A673 (cell line): ENCODE results near the gene SOCS3. TPM values are rescaled to one million over a fixed set of nuclear protein-coding genes. Genes with fewer than 3 reads are reported as not detected.

Experiments
- BruUV-seq: library from RNA; stranded (reverse); fragments of 400-500 nt; replicated peaks from 2 replicates; lab custom pipeline; 2021; lab: Mats Ljungman, UMichigan
- CTCF ChIA-PET: fragments of 300-600 bp; sonication (Branson Sonifier 250); formaldehyde crosslinking; loops from one replicate; lab custom pipeline; 2022; ENCODE audit warnings: antibody characterized with exemption; lab: Charles Lee
- POLR2A ChIA-PET: fragments of 300-600 bp; sonication (Branson Sonifier 250); formaldehyde crosslinking; loops from one replicate; lab custom pipeline; 2022; ENCODE audit warnings: antibody characterized with exemption; ENCODE audit not compliant: low non-redundant PET; lab: Charles Lee
- DNase-seq: peaks from one replicate; pipeline ENCODE4 v3.0.0-alpha.2; 2015; ENCODE audit warnings: low spot score
- H3K27ac ChIP-seq: fragments of 200-600 bp; sonication (generic); 2 replicates; pipeline ENCODE4 v1.5.1; 2016; ENCODE audit warnings: mixed run types, low read depth, mild to moderate bottlenecking, mixed read lengths, antibody characterized with exemption, low read length; ENCODE audit not compliant: poor library complexity, severe bottlenecking
- H3K27me3 ChIP-seq: fragments of 200-600 bp; sonication (generic); replicated peaks from 2 replicates; pipeline ENCODE4 v1.6.1; 2017; ENCODE audit warnings: mixed run types, low read depth, mild to moderate bottlenecking, mixed read lengths, antibody characterized with exemption, low read length; ENCODE audit not compliant: insufficient read depth, poor library complexity
- H3K36me3 ChIP-seq: fragments of 200-600 bp; sonication (generic); 2 replicates; pipeline ENCODE4 v1.6.1; 2016; ENCODE audit warnings: mixed run types, mild to moderate bottlenecking, mixed read lengths, antibody characterized with exemption, low read length; ENCODE audit not compliant: insufficient read depth, poor library complexity, severe bottlenecking
- H3K4me1 ChIP-seq: fragments of 200-600 bp; sonication (generic); 2 replicates; pipeline ENCODE4 v1.6.1; 2017; ENCODE audit warnings: mixed run types, mild to moderate bottlenecking, mixed read lengths, antibody characterized with exemption, low read length; ENCODE audit not compliant: insufficient read depth, poor library complexity, severe bottlenecking
- H3K4me3 ChIP-seq: fragments of 200-600 bp; sonication (generic); 2 replicates; pipeline ENCODE4 v1.5.1; 2016; ENCODE audit warnings: low read depth, mixed run types, mild to moderate bottlenecking, mixed read lengths, low read length; ENCODE audit not compliant: poor library complexity, severe bottlenecking
- H3K9me3 ChIP-seq: fragments of 200-600 bp; sonication (generic); 2 replicates; pipeline ENCODE4 v1.6.1; 2016; ENCODE audit warnings: mixed run types, low read depth, mild to moderate bottlenecking, mixed read lengths, antibody characterized with exemption, low read length; ENCODE audit not compliant: poor library complexity, severe bottlenecking
- EZH2 ChIP-seq: fragments of 200-600 bp; sonication (generic); IDR thresholded peaks from 2 replicates; pipeline ENCODE4 v1.6.1; 2017; ENCODE audit warnings: borderline replicate concordance, low read depth, mild to moderate bottlenecking, mixed read lengths, antibody characterized with exemption, low read length; ENCODE audit not compliant: poor library complexity, severe bottlenecking
- intact Hi-C: fragments of 100-400 bp; cut with micrococcal nuclease; formaldehyde crosslinking; loops from one replicate; pipeline ENCODE4 v1.10.0; 2022; ENCODE audit not compliant: unreplicated experiment
- total RNA-seq: library from RNA; stranded (reverse); gene quantifications from 2 replicates; pipeline ENCODE4 v1.2.3, GENCODE V29; 2021
- TF ChIP-seq, protein P1 (sequence below): fragments of 300-800, 200-600 bp; sonication (generic); conservative IDR thresholded peaks from 2 replicates; pipeline ENCODE4 v1.5.1; 2017; ENCODE audit warnings: low read depth, mild to moderate bottlenecking, antibody characterized with exemption, low read length, moderate library complexity, mixed read lengths

SOCS3 gene
- total RNA-seq, 1 experiment from 2014 or later = 9.5 TPM

DNA sequence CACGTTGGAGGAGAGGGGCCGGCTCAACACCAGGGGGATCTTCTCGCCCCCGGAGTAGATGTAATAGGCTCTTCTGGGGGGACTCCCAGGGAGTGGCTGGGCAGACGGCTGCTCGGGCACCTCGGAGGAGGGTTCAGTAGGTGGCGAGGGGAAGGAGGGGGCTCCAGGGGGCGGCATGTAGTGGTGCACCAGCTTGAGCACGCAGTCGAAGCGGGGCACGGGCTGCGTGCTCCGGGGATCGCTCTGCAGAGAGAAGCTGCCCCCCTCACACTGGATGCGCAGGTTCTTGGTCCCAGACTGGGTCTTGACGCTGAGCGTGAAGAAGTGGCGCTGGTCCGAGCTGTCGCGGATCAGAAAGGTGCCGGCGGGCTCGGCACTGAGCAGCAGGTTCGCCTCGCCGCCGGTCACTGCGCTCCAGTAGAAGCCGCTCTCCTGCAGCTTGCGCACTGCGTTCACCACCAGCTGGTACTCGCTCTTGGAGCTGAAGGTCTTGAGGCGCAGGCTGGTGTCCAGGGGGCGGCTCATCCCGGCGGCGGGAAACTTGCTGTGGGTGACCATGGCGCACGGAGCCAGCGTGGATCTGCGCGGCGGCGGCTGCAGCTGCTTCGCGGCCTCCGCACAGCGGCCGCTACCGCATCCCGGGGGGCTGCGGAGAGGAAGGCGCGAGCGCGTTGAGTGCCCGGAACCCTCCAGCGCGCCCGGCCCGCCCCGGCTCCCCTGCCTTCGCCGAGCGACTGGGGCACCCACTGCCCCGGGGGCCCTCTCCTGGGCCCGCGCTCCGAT, 1.1 kb downstream of the SOCS3 start:
- CTCF ChIA-PET = interaction anchor here (0.6 kb wide), 1 partner anchor 67 kb away, joined by 3 read pairs; no protein-coding TSS in a partner anchor
- intact Hi-C loops = no loop called here
- no peak for TF ChIP-seq EZH2
- TF ChIP-seq, protein P1, sequence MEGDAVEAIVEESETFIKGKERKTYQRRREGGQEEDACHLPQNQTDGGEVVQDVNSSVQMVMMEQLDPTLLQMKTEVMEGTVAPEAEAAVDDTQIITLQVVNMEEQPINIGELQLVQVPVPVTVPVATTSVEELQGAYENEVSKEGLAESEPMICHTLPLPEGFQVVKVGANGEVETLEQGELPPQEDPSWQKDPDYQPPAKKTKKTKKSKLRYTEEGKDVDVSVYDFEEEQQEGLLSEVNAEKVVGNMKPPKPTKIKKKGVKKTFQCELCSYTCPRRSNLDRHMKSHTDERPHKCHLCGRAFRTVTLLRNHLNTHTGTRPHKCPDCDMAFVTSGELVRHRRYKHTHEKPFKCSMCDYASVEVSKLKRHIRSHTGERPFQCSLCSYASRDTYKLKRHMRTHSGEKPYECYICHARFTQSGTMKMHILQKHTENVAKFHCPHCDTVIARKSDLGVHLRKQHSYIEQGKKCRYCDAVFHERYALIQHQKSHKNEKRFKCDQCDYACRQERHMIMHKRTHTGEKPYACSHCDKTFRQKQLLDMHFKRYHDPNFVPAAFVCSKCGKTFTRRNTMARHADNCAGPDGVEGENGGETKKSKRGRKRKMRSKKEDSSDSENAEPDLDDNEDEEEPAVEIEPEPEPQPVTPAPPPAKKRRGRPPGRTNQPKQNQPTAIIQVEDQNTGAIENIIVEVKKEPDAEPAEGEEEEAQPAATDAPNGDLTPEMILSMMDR = no peak
- H3K27me3 ChIP-seq = no peaks in the 10 kb centered on the region
- DNase-seq = peak; percentile 54
- POLR2A ChIA-PET = interaction anchor here (0.5 kb wide), 1 partner anchor 21 kb away, joined by 3 read pairs; no protein-coding TSS in a partner anchor
- H3K4me3 ChIP-seq = peak overlapping the region; percentile 88
- peak overlapping the region; percentile 85 for H3K27ac ChIP-seq
- H3K4me1 ChIP-seq = peaks cover 21% of the 10 kb centered on the region
- no peaks in the 10 kb centered on the region for H3K36me3 ChIP-seq
- no TSS peak for BruUV-seq
- H3K9me3 ChIP-seq = no peaks in the 10 kb centered on the region

DNA sequence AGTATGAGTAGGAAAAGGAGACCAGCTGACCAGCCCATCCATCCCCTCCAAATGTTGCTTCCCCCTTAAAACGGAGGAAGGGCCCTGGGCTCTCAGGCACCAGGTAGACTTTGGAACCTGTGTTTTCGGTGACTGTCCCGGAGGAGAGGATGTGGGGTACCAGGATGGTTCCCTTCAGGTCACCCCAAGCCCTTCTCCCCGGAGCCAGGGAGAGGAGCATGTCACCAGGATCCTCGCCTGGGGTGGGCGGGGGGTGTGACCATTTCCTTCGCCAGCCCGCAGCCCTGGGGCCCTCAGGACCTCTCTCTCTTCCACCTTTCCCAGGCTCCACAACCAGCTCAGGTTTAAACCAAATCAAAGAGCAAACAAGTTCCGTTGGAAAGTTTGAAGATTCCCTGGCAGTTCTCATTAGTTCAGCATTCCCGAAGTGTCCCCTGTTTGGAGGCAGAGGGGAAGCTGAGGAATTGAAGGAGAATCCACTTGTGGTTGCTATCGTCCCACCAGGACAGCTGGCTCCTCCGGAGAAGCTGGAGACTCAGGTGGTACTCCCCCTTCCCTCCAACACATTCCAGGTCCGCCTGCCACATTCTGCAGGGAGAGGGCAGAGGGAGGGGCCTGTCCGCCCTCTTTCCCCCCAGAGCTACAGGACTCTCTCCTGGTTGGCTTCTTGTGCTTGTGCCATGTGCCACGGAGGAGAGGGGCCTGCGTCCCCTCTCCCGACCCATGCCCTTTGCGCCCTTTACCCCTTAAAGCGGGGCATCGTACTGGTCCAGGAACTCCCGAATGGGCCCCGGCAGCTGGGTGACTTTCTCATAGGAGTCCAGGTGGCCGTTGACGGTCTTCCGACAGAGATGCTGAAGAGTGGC, 2.0 kb downstream of the SOCS3 start:
- intact Hi-C loops = no loop called here
- Histone ChIP-seq H3K27ac (no peak overlapping the region), H3K4me3 (peak overlapping the region; percentile 88), H3K9me3 (no peaks in the 10 kb centered on the region), H3K36me3 (no peaks in the 10 kb centered on the region), H3K27me3 (no peaks in the 10 kb centered on the region), H3K4me1 (peaks cover 29% of the 10 kb centered on the region)
- ChIA-PET POLR2A (no interaction called here), CTCF (no interaction called here)
- TF ChIP-seq EZH2 = no peak
- BruUV-seq = TSS peak; percentile 50
- no peak for DNase-seq

DNA sequence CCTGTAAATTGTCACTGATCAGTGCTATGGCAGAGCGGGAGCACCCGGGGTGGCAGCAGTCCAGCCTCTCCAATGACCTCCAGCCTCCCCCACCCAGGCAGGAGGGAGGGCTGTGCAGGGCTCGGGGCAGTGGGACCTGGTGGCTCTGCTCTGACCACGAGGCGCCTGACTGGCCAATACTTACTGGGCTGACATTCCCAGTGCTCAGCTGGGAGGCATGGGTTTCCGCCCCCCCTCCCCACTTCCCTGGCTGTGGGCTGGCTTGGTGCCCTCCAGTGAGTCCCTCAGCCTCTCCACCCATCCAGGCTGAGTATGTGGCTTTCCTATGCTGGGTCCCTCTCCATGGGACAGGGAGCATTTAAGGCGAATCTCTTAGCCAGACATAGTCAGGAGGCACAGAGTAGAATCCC, 2.7 kb downstream of the SOCS3 start:
- Histone ChIP-seq H3K27me3 (no peaks in the 10 kb centered on the region), H3K27ac (no peak overlapping the region), H3K4me3 (no peak overlapping the region), H3K36me3 (no peaks in the 10 kb centered on the region), H3K4me1 (peaks cover 33% of the 10 kb centered on the region), H3K9me3 (no peaks in the 10 kb centered on the region)
- POLR2A ChIA-PET = no interaction called here
- intact Hi-C loops = no loop called here
- TF ChIP-seq, protein P1 = no peak
- TF ChIP-seq EZH2 = no peak
- BruUV-seq = no TSS peak
- DNase-seq = no peak
- CTCF ChIA-PET = no interaction called here
